Stimulated activated CD4-positive, alpha-beta T cell treated with anti-CD3 and anti-CD28 coated beads, Interleukin-2, amount 100 ng/mL, for 24 hours (primary cell): Measurements from ENCODE around the gene TDRD1.

Experiments used
- DNase-seq, 2 donors: peaks; one replicate each; pipeline ENCODE4 v3.0.0-alpha.2; 2020

Gene TDRD1

DNA sequence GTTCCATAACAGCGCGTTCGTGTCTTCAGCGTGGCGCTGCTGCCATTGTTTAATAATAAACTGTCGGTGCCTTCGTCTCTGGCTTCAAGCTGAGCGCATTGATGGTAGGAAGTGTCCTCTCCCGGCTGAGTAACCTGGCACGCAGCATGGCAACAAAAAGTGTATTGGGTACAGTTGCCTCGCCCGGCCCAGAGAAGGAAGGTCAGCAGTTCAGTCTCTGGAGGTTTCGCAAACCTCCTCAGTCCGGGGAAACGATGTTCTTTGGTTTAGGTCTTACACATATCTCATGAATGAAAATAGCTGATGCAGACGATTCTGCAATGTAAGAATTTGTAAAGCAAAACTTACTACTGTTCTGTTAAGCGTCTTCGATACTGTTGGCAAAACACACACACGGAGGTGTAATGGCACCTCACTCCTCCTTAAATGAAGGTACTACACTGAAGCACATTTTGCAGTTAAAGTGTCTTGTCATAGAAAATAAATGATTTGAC lies 4.4 kb upstream of the TDRD1 start:
- DNase-seq: no peak

DNA sequence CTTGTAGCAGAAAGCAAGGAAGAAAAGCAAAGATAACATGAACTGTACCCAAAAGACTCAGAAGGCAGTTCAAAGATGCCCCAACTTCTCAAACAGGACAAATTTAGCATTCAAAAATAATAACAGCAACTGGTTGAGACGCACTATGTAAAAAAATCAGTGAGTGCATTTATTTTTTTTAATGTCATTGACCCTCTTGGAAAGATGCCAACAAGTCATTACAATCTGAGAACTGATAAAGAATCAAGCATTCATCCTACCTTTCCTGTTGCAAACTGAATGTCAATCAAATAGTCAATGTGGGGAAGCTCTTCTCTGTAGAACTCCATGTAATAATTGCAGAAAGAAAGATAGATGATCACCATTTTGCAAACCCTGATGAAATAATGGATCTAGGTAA lies 3.5 kb upstream of the TDRD1 start:
- no peak for DNase-seq

DNA sequence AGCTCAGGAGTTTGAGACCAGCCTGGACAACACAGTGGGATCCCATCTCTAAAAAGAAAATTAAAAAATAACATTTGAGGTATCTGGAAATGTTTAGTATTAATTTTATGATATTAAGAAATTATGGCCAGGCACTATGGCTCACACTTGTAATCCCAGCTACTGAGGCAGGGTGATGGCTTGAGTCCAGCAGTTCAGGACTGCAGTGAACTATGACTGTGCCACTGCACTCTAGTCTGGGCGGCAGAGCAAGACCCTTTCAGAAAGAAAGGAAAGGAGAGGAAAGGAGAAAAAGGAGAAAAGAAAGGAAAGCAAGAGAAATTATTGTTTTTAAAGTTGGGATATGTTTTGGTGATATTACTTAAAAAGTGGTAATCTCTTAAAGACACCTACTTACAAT lies 2.6 kb upstream of the TDRD1 start:
- DNase-seq: no peak

DNA sequence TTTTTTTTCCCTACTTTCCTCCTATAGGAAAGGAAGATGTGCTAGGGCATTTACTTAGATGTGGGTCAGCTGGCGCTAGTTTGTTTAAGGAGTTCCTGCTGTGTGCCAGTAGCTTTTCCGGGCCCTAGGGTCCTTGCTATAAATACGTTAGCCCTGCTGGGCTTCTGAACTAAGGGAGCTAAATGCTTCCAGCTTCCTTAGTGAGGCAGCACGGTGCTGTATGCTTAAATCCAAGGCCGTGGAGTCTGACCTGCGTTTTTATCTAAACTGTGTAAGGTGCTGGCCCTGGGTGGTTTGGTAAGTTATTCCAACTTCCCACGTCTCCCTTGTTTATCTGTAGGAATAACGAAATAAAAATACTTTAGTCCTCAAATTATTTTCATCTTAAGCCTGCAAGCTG lies 594 bp downstream of the TDRD1 start:
- no peak for DNase-seq

DNA sequence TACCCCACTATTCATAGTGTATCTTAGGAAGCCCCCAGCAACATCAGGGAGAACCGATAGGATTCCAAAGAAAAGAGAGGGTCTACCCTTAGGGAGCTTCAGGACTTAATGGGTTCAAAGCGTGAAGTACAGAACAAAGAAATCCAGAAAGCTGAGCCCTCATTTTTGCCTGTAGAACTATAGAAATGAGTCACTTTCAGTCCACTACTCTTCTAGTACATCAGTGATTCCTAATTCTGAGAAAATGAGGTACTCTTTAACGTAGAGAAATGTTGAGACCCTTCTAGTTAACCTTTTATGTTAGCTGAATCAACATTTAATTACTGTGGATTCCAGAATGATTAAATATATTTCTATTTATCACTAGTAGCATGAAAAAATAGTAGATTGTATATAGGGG lies 1.8 kb downstream of the TDRD1 start:
- no peak for DNase-seq

DNA sequence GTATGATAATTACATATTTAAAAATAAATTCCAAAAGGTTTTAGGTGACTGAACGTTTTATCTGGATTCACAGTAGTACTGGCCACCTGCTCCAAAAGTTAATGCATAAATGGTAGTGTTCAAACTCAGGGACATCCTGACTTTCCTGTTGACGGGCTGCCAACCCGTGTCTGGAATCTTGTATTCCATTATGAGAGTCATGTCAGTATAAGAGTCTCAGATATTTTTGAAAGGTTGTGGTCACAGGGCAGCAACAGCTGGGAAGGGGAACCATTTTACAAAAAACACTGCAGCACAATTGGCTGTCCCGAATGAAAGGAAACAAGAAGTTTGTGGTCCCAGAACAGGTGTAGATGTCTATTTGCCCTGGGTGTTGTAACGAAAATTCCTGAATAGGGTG lies 2.8 kb downstream of the TDRD1 start:
- DNase-seq: no peak

DNA sequence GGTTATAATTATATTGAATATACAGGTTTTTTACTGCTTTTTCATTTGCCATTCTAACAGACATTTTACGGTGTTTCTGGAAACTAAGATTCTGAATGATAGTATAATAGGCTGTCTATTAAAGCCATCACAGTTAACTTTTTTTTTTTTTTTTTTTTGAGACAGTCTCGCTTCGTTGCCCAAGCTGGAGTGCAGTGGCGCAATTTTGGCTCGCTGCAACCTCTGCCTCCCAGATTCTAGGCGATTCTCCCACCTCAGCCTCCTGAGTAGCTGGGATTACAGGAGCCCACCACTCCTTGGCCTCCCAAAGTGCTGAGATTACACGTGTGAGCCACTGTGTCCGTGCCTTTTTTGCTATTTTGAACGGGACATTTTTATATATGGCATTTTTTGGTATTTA lies 4.4 kb downstream of the TDRD1 start:
- no peak for DNase-seq

DNA sequence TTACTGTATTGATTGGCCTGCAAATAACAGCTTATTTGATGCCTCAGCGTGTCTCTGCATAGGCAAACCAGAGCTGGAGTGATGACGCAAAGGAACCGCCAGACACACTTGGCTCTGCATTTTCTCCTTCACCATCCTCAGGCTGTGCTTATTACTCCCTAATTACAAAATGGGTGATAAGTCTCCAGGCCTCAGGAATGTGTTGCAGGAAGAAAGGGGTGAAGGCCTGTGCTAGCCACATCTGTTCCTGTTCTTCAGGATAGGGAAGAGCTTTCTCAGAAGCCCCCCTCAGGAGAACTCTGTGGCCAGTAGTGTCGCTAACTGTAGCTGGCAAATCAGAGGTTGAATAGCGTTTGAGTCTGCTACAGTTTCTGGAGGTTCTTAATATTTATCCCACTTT lies 5.1 kb downstream of the TDRD1 start:
- DNase-seq: no peak

DNA sequence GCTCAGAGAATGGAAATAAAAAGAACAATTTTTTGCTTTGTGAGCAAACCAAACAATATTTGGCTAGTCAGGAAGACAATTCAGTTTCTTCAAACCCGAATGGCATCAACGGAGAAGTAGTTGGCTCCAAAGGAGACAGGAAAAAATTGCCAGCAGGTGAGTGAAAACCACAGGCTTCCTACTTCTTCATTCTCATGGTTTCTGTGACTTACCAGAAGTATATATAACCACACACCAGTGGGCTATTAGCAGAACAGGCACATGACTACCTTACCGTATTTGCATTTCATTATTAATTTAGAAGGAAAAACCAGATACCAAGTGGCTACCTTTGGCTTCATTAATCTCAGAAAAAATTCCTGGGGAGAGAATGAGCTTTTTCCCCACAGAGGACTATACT lies 8.8 kb downstream of the TDRD1 start:
- DNase-seq: no peak

DNA sequence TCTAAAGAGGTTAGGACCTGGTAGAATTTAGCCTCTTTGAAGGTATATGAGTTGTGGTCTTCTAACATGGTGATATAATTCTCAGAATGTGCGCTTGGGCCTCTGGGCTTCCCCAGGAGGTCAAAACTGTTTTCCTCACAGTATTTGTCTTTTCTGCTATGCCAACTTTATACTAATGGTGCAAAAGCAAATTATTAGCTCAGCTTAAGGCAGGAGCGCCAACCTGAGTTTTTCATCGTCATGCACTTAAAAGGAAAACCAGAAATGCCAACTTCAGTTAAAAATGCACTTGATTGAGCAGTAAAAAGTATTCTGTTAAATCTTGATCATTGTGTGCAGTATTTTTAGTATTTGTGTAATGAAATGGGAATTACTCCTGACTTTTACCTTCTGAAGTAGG lies 9.7 kb downstream of the TDRD1 start:
- DNase-seq: no peak

DNA sequence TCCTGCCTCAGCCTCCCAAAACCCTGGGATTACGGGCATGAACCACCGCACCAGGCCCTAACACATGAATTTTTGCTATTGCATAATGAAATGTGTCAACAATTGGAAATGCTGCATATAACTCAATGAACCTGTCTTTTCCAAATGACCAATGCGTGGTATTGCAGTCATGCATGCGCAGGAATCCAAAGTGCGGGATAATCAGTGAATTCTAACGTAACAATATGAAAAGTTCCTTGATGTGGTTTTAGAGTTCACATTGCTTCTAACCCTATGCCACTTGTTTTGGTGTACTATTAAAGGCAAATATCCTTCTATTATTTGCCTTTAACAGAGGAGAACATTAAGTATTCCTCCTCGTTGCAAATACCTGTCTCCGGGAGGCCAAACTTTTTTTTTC lies 10.5 kb downstream of the TDRD1 start:
- no peak for DNase-seq

DNA sequence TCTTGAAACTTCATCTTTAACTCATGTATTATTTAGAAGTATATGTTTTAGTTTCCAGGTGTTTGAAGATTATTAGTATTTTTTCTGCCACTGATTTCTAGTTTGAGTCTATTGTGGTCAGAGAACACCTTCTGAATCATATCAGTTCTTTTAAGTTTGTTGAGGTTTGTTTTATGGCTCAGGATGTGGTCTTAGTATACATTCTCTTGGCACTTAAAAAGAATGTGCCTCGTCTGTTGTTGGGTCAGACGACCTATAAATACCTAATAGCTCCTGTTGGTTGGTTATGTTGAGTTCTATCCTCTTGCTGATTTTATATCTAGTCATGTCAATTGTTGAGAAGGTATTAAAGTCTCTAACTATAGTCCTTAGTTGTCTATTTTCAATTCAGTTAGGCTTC lies 15.9 kb downstream of the TDRD1 start:
- no peak for DNase-seq

DNA sequence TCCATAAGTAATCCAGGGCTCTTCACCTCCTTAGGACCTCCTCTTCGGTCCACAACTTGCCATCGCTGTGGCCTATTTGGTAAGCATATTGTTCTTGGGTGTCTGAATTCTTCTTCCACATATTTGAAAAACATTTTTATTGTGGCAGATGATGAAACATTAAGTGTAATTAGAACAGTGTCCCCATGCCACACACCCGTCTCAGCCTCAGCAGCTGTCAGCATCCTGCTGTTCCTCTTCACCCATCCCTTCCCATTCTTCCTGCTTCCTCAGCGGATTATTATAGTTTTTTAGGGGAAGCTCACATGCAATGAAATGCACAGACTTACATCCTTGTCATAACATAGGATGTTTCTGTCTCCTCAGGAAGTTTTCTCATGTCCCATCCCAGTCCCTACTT lies 20.1 kb downstream of the TDRD1 start:
- no peak for DNase-seq

DNA sequence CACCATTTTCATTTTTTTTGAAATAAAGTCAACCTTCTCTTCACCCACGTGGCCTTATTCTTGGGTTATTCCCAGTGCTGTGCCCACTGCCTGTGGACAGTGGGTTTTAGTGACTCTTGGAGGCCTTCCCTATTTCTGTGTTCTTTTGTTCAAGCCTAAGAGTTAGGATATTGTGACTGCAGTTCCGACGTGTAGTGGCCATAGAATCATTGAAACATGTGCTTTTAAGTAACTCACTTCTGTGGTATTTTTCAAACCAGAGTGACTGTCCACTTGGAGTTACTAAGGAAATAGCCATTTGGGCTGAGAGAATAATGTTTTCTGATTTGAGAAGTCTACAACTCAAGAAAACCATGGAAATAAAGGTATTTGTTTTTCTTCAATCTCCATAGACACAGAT lies 23.7 kb downstream of the TDRD1 start:
- DNase-seq: no peak

DNA sequence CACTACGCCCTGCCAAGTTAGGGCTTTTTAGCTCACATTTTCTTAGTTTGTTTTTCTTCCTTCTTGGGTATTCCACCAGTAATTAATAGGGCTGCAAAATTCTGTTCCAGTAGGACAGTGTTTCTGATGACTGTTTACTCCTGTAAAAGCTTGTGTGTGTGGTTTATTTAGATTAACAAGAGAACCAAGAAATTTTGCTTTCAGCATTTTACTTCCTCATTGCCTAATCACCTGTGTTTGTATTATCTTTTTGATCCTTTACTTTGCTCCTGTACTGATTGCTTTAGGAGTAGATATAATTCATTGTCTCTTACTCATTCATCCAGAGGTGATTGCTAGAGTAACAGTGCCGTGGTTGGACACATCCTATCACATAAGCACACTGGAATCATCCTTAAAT lies 27.7 kb downstream of the TDRD1 start:
- no peak for DNase-seq

DNA sequence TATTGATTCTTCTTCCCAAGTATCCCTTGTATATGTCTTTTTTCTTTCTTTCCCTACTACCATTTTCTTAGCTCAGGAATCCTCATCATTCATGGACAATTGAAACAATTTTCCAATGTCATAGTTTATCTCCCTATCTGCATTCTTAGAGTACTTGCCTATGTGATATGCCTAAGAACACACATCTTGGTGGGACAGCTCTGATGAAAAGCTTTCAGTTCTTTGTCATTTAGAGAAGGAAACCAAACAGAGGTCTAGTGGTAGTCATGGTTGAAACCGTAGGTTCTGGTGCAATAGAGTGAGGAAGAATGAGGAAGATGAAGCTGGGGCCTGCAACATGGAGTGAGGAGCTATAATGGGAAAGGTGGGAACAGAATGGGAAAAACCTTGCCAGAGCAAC lies 28.2 kb downstream of the TDRD1 start:
- no peak for DNase-seq

DNA sequence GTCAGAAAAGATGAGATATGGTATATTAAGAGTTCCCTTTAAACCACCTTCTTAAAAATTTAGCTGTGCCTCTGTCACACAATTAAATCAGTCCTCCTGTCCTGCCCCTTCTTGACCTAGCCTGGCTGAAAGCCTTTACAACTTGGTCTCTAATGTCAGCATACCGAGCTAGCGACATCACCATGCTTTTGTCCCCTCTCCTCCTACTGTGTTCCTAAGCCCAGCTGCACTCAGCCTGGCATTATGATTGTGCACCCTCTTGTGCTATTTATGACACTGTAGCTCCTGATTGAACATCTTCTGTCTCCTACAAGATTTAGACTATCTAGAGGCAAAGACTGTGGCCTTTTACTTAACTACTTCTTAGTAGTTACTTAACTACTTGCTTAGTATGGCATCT lies 29.2 kb downstream of the TDRD1 start:
- DNase-seq: no peak

DNA sequence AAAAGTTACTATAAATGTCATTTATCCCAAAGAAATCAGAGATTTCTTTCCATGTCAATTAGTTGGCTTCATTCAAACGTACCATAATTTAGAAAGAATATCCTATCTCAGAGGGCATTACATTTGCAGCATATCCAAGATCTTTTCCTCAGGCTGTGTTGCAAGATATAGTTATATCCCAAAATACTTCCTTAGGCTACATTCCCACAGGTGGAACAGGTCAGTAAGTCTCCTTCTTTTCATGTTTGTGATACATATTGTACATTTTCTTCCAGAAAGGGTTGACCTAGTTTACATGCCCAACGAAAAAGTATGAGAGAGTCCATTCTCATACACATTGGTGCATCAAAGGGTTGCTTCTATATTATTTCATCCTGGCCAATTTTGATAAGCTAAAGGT lies 33.0 kb downstream of the TDRD1 start:
- DNase-seq: no peak

DNA sequence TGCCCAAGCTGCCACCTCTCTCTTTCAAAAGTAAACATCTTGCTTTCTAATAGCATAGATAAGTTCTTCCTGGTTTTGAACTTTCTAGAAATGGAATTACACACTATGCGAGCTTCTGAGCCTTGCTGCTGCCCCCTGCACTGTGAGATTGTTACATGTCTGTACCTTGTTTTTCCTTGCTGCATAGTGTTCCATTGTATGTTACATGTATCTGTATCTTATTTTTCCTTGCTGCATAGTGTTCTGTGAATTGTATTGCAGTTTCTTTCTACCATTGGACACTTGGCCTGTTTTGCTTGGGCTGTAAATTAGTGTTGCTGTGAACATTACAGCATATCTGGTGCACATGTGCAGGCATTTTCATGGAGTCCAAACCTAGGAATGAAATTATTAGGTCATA lies 35.9 kb downstream of the TDRD1 start:
- no peak for DNase-seq

DNA sequence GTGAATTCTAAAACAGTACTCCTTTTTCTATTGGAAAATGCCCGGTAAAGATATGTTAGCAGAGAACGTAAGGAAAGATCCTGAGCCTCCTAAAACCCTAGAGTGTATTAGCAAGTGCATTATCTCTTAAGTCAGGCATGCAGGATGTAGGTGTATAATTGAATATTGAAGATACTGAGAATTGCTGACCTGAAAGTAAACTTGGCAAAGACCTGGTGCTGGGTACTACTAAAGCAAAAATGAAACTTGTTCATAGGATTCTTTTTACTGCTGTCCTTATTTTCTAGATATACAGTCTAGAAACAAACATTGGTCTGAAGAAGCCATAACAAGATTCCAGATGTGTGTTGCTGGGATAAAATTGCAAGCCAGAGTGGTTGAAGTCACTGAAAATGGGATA lies 41.1 kb downstream of the TDRD1 start:
- DNase-seq: no peak

DNA sequence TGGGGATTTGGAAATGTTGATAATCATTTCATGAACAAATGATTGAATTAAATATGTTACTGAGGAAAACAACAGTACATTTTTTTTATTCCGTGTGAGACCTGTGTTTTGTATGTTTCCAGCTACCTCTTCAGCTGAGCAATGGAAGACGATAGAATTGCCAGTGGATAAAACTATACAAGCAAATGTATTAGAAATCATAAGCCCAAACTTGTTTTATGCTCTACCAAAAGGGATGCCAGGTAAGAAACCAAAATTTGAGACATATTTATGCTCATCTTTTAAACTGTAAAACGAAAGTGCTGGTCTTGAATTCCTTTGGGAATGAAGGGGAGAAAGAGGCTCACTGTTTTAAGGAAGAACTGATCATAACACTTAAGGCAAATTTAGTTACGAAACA lies 42.1 kb downstream of the TDRD1 start:
- DNase-seq: no peak

DNA sequence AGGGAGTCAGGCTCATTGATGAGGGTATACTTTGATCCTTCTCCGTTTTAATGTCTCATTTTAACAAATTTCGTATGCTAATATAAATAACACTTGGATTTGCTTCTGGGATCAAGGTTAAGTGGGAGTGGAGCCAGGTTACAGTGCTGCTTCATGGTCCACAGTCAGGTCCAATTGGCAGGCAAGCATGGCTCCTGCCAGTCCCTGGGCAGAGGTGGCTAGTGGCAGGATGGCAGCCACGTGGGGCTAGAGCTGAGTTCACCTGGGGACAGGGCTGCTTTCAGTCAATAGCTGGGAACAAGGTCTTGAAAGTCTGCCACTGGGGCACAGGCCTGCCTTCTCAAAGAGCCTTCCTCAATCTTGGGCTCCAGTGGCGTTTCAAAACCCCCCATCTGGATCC lies 43.9 kb downstream of the TDRD1 start:
- DNase-seq: no peak

DNA sequence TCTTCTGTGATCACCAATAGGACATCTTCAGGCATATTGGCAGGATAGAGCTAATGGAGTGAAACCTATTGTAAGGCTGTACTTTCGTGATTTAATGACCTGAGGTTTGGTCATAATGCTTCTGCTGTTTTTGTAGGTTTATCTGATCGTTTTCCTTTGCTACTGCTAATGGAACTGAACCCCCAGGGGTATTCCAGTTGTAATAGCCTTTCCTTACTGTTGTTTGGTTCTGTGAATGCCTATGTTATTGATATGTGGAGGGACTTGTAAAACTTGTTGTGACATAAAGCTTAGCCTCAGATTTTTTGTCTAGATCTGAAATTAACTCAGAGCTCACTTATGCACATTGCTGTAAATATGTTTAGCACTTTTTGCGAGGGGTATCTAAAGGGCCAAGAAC lies 49.0 kb downstream of the TDRD1 start:
- no peak for DNase-seq

DNA sequence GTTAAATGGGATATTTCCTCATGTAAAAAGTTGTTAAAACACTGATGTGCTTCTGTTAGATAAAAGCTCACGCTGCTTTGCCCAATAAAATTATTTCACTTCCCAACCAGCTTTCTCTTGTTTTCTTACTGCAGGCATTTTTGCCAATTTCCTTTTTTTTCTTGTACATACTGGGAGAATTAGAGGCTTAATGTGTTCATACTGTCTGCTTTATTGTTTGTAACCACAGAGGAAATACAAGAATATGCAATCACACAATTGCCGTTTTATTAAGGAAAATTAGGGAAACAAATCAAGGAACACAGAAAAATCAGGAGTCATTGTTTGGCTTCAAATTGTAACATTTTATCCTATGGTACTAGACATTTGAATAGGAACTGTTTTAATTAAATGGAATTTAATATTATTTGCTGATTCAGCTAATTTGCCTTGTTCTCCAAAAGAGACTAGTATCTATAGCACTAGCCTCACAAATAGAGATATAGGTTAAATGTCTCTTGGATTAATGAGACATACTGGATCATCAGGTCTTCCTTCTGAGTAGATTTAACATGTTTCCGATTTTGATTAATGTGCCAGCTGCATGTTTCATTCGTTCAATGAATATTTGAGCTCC lies 53.5 kb downstream of the TDRD1 start:
- no peak for DNase-seq

DNA sequence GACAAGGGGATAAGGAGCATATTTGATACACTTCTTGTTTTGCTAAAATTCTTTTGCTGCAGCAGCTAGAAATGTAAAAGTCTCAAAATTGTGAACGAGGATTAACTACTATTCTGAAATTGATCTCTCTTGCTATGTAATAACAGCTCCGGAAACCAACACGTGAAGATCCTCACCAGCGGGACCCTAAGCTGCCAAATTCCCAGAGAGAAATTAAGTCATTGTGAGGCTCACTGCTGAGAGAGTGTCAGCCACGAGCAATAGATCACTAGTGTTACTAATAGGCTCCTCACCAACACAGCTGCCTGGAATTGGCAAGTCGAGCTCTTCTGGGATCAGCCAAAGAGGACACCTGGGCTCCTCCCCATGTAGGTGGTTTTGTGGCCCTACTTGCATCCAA lies 54.3 kb downstream of the TDRD1 start:
- DNase-seq: no peak

DNA sequence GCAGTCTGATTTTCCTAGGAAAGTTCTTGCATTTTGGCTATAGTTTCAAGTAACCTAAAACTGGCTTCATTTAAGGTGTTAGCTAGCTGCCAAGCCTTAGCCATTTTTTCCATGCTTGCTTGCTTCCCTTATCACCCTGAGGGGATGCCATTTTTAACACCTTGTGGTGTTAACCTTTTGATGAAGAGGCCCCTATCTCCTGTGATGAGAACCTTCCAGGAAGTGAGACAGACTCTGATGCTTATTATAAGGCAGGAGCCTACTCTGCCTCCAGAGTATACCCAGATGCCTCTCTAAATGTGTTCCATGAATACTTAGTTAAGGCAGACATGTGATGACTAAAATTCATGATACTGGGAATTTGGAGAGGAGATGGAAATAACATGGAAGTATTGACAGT lies 55.0 kb downstream of the TDRD1 start:
- DNase-seq: no peak
